Measurements from ENCODE around the gene BRINP2.

Gene BRINP2, protein sequence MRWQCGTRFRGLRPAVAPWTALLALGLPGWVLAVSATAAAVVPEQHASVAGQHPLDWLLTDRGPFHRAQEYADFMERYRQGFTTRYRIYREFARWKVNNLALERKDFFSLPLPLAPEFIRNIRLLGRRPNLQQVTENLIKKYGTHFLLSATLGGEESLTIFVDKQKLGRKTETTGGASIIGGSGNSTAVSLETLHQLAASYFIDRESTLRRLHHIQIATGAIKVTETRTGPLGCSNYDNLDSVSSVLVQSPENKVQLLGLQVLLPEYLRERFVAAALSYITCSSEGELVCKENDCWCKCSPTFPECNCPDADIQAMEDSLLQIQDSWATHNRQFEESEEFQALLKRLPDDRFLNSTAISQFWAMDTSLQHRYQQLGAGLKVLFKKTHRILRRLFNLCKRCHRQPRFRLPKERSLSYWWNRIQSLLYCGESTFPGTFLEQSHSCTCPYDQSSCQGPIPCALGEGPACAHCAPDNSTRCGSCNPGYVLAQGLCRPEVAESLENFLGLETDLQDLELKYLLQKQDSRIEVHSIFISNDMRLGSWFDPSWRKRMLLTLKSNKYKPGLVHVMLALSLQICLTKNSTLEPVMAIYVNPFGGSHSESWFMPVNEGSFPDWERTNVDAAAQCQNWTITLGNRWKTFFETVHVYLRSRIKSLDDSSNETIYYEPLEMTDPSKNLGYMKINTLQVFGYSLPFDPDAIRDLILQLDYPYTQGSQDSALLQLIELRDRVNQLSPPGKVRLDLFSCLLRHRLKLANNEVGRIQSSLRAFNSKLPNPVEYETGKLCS

DNA sequence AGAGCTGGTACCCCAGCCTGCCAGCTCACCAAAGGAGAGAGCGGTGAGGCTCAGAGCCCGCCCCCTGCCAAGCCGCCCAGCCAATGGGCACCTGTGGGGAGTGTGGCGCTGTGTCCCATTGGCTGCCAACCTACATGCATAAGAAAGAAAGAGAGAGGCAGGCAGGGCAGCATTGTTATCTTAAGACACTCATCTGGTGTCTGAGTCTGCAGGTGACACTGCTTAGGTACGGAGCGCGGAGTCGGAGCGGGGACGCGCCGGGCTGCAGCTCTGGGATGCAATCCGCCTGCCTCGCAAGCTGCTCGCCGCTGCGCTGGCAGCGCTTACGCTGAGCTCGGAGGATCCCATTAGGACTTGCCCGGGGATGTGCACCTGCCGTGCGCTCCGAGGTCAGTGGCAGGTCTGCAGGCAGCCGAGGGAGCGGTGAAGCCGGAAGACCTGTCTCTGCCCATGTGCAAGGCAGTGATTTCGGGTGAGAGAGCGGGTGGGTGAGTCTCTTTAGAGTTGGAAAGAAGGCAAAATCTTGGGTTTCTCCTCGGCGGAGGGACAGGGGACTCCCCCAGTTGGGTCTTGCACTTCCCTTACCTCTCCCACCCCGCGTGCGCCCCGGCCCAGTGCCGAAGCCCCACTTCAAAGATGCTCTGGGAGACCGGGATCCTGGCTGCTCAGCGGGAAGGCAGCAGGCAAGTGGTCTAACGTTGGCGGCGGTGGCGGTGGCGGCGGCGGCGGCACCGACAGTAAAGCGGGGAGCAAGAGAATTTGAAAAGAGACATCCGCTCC lies at the start of gene BRINP2:
Gene BRINP2, plus strand, starts transcription at position 203 of the 780 bp plus-strand sequence. CDS start 58,919 bp downstream, outside the sequence.
- H3K27ac ChIP-seq = no peak within 1 kb of the TSS
- no peak for TF ChIP-seq ZFX (IDR thresholded peaks at IDR 0.05; ENCODE audit: borderline replicate concordance)
- TF ChIP-seq, protein P1, sequence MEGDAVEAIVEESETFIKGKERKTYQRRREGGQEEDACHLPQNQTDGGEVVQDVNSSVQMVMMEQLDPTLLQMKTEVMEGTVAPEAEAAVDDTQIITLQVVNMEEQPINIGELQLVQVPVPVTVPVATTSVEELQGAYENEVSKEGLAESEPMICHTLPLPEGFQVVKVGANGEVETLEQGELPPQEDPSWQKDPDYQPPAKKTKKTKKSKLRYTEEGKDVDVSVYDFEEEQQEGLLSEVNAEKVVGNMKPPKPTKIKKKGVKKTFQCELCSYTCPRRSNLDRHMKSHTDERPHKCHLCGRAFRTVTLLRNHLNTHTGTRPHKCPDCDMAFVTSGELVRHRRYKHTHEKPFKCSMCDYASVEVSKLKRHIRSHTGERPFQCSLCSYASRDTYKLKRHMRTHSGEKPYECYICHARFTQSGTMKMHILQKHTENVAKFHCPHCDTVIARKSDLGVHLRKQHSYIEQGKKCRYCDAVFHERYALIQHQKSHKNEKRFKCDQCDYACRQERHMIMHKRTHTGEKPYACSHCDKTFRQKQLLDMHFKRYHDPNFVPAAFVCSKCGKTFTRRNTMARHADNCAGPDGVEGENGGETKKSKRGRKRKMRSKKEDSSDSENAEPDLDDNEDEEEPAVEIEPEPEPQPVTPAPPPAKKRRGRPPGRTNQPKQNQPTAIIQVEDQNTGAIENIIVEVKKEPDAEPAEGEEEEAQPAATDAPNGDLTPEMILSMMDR (IDR thresholded peaks at IDR 0.05) = no peak

DNA sequence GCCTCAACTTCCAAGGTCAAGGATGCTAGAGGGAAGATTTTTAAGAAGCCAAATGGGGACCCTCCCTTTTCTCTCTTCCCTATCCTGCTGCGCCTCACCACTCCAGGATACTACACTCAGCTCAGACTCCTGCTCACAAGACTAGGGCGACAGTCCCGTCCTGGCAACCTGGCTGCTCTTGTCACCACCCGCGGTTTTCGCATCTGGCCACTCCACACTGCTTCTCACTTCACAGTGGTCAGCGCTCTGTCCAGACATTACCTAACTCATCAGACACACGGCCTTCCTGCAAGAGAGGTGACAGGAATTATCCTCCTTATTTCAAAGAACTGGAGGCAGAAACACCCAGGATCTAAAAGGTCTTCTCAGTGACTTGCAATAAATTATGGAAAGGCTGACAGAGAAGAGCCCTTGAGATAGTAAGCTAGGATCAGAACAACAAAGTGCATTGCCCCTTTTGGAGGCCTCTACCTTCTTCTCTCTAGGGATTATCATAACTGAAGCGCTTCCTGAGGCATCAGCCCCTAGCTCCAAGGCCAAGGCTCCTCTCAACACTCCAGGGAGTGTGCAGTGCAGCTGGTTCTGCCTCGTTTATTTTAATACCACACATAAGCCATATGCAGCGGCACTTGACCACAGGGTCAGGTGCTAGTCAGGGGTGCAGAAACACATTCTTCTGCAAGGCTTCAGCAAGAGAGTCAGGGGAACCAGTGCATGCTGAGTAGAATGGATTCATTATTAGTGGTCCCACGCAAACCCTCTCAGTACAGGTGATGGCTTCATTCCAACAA lies 48.1 kb upstream of the BRINP2 start:
- no peak overlapping the region for H3K27ac ChIP-seq
- no peak for TF ChIP-seq ZFX (IDR thresholded peaks at IDR 0.05; ENCODE audit: borderline replicate concordance)
- TF ChIP-seq, protein P1 (IDR thresholded peaks at IDR 0.05) = no peak

DNA sequence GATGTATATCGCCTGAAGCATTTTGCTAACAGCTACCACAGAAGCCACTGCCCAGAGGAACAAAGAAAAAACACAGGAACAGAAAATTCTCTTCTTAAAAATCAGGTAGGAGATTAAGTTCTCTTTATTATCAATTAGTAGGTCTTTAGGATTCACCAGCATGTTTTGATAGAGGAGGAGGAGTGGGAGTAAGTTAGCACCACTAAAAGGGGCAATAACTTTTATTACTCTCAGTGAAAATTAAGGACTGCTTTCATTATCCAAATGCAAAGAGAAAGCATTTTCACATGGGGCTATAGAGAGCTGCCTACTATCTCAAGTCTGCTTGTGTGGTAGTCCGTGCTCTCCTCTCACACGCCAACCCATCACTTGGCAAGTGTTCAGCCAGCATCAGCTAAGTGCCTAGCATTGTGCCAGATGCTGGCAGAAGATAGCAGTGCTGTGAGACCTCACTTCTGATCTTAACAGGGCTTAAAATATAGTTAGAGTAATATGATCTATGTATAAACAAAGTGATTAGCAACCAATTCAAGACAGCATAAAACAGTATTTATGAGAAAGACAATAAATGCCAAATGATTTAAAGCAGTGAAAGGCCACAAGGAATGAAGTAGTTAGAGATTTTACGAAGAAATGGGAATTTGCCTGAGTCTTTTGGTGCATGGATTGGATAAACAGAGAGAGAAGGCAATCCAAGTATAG lies 46.0 kb upstream of the BRINP2 start:
- TF ChIP-seq, protein P1 (IDR thresholded peaks at IDR 0.05) = no peak
- H3K27ac ChIP-seq = no peak overlapping the region

DNA sequence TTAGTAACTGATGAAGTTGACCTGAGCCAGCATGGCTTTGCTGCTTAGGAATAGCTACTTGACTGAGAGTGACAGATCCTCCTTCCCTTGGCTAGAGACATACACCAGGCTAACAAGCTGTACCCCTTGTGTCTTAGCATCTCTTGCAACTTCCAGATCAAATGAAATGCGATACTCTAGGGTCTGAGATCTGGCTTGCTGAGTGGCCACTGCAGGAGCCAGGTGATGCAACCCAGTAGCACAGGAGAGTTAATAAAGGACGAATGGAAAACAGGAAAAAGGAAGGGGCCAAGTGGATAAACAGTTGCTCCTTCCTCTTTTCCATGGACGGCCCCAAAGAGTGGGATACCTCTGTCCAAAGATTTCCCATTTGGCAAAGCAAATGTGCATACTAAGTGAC lies 44.5 kb upstream of the BRINP2 start:
- TF ChIP-seq, protein P1 (IDR thresholded peaks at IDR 0.05) = no peak
- TF ChIP-seq ZFX (IDR thresholded peaks at IDR 0.05; ENCODE audit: borderline replicate concordance) = no peak

DNA sequence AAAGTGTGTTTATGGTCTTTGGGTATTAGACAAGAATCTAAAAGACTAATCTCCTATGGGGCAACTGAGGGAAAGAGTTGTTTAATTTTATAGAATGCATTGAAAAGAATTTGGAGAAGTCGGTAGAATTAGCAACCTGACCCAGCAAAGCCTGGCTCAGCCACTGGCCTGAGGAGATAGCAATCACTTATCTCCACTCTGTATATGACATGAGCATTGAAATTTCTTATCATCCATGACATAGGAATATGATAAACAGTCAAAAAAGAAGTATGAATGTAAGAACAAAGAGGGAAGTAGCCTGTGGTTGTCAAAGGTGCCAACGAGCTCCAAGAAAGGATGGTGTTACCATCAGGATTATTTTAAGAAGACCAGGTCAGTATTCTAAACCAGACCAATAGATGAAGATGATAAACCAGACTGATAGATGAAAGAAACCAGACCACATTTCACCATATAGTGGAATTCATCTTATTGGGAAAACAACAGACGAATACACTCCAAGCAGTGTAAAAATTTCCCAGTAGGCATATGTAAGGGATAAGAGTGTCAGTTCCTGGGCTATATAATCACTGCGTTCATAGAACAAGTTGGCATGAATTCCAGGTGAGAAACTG lies 42.0 kb upstream of the BRINP2 start:
- no peak for TF ChIP-seq ZFX (IDR thresholded peaks at IDR 0.05; ENCODE audit: borderline replicate concordance)
- TF ChIP-seq, protein P1 (IDR thresholded peaks at IDR 0.05) = no peak
- H3K27ac ChIP-seq = no peak overlapping the region

More for the DNA sequence above, 44.5 kb upstream of the BRINP2 start:
- H3K27ac ChIP-seq = no peak overlapping the region

Data from 22Rv1 (cell line).